HG03565 (cell line): ENCODE measurements around the gene MAMDC4.
A peak's percentile ranks its signal among the peaks of the same experiment; 100 is the strongest.

Experiments used
- ATAC-seq: cut with Tn5 transposase; IDR thresholded peaks from one replicate; pipeline ENCODE4 v1.9.1; 2021; ENCODE audit warnings: mild to moderate bottlenecking, moderate library complexity; ENCODE audit not compliant: unreplicated experiment

Gene MAMDC4

DNA sequence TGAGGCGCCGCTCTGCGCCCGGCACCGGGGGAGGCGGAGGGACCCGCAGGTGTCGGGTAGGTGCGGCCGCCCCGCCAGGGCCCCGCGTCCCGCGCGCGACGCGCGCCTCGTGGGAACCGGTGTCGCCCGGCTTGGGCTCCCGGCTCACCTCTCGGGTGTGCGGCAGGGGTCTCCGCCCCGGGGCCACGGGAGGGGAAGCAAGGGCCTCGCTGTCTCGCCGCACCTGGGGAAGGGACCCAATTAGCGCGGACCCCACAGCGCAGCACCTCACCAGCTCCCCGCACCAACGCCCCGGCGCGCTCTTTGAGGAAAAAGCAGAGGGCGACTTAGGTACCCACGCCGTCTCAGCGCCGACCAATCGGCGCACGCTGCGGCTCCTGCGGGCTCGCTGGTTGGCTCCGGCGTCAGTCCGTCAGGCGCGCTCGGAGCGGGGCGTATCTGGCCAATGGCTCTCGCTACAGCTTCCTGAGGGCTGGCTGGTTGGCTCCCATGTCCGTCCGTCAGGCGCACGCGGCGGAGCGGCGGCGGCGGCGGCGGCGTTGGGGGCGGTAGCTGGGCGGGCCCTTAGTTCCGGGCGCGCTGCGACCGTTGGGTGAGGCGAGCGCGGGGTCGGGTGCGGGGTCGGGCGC lies 33.9 kb downstream of the MAMDC4 start, which contains the start of gene TRAF2:
TSS of gene TRAF2 (plus strand) at position 567 of the 629 bp plus-strand sequence. CDS start 12,225 bp downstream, outside the sequence.
- peak; percentile 75 for ATAC-seq

- ATAC-seq = peak; percentile 24
Observed at GRCh38 chr9:136886610-136887597, 34.8 kb downstream of the MAMDC4 start.

DNA sequence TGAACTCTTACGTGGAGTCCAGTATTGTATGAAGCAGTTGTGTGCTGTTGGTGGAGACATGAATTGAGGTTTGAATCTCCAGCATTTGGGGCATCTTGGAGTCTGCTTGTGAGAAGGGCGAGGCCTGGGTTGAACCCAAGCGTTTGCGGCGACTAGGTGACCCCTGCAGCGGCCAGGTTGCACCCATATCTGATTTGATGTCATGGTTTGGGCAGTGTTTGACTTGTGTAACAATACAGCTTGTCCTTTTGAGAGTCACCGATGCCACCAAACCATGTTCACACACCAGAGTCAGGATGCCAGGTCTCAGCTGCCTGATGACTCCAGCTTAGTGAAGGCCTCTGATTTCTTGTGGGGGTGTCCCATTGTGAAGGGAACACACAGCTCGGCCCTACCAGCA lies 36.3 kb downstream of the MAMDC4 start:
- no peak for ATAC-seq

DNA sequence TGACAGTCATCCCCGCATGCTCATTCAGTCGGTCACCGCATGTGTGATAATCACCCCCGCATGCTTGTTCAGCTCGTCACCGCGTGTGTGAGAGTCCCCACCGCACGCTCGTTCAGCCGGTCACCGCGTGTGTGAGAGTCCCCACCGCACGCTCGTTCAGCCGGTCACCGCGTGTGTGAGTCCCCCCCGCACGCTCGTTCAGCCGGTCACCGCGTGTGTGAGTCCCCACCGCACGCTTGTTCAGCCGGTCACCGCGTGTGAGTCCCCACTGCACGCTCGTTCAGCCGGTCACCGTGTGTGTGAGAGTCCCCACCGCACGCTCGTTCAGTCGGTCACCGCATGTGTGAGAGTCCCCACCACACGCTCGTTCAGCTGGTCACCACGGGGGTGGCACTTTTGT lies 37.7 kb downstream of the MAMDC4 start:
- no peak for ATAC-seq

GRCh38 chr9:136890661-136891060 lies 38.5 kb downstream of the MAMDC4 start:
- ATAC-seq = no peak

DNA sequence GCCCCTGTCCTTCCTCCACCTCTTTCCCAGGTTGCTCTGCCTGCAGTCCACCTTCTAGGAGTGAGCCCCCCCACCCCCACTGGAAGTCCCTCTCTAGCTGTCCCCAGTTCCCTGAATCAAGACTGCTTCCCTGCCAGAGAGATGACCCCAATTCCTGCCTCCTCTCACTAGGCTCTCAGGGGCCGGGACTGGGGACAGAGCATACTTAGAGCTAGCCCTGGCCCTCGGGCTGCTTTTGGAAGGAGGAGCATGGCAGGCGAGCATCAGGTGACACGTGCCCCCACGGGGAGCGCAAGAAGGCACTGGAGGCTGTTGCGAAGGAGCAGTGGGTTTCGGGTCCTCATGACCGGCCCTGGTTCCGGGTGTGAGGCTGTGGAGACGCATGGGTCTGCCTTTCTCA lies 43.9 kb downstream of the MAMDC4 start:
- no peak for ATAC-seq

- ATAC-seq = no peak
Observed at GRCh38 chr9:136898483-136899100, 46.4 kb downstream of the MAMDC4 start.

GRCh38 chr9:136899196-136899595 lies 47.0 kb downstream of the MAMDC4 start:
- ATAC-seq = no peak

- no peak for ATAC-seq
Observed at GRCh38 chr9:136900556-136900955, 48.4 kb downstream of the MAMDC4 start.

- ATAC-seq = no peak
Observed at GRCh38 chr9:136900988-136901515, 48.9 kb downstream of the MAMDC4 start.

DNA sequence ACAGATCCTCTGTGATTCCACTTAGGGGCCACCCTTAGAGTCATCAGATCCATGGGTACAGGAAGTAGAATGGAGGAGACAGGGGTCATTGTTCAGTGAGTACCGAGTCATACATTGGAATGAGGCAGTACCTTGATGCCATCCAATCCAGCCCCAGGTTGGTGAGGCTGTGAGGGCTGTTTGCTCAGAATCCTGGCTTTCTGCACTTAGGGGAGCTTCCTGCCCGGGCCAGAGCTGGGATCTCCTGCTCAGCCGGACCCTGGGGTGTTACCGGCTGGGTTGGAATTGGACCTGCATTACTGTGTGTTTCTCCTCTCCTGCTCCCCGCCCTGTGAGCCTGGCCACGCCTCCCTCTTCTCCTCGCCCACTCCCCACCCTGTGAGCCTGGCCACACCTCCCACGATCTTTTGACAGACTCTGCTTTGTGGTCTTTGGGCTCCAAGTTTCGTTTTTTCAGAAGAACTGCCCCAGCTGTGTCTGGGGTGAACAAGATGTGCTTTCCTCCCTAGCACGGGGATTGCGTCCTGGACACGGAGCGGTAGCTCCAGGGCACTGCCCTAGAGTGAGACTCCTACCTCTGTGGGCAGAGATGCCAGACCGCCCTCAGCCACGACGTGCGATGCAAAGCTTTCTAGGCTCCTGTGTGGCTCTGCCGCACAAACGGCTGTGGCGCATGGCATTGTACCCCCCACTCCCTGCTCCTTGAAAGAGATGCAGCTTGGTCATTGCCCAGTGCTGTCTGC lies 49.5 kb downstream of the MAMDC4 start:
- peak; percentile 46 for ATAC-seq

DNA sequence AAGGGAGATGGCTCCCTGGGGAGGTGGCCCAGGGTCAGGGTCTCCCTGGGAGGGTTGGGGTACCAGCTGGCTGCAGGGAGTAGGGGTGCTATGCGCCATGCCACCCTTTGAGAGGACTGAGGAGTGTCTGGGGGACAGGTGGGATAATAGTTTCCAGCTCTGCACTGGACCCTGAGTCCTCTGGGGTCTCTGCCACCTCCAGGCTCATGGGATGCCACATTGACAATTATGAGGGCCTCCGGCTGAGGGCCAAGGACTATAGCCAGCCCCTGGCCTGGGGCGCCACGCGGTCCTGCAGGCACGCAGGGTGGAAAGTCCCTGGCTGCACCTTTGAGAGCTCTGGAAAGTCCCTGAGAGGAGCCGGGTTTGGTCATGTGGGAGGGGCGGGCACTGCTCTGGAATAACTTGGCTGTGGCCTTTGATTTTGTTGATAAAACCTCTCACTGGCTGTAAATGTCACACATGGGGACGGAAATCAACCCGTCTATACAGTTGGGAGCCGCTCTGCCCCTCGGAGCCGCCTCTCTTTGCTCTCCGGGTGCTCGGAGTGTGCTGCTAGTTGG lies 50.2 kb downstream of the MAMDC4 start:
- ATAC-seq = peak; percentile 42

- ATAC-seq = no peak
Observed at GRCh38 chr9:136903041-136903554, 51.0 kb downstream of the MAMDC4 start.

DNA sequence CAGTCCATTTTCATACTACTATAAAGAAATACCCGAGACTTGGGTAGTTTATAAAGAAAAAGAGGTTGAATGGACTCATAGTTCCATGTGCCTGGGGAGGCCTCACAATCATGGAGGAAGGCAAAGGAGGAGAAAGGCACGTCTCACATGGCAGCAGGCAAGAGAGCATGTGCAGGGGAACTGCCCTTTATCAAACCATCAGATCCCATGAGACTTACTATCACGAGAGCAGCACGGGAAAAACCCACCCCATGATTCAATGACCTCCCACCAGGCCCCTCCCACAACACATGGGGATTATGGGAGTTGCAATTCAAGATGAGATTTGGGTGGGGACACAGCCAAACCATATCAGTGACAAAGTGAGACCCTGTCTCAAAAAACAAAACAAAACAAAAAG lies 54.1 kb downstream of the MAMDC4 start:
- ATAC-seq = no peak

DNA sequence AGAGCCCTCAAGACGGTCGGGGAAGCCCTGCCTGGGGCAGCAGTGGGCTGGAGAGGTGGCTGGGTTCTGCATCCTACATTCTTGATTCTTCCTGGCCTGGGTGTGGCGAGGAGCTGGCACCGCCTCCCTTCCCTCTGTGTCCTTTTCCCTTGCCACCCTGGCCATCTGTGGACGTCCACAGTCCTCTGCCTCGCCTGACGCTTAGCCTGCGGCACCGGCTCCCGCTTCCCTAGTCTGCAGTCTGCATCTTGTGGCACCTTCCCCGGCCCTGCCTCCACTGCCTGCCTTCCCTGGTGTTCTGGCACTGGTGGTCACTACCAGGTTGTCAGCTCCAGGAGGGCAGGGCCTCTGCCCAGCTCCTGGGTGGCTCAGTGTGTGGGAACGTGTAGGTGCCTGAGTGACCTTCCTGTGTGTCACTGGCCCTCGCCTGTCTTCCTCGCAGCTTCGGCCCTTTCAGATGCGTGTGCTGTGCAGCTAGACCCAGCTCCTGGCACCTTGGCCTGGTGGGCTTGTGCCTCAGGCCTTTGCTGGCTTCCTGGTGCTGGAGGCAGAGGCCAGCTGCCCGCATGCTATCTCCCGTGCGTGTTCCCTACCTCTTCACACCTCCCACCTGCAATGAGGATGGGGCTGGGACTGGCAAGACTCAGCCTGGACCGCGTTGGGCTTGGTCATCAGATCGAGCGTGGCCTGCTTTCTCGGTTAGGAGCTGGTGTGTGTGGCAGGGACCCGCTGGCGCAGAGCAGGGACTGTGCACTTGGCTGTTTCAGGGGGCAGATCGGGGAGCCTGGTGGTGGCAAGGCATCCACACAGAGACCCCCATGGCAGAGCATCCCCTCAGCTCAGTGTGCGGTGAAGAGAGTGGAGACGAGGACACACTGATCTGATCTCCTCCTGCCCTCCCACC lies 55.1 kb downstream of the MAMDC4 start:
- ATAC-seq = no peak
